ENCODE measurements around the gene COG2. TPM values are rescaled to one million over a fixed set of nuclear protein-coding genes. Genes with fewer than 3 reads are reported as not detected.

COG2 gene
- total and polyA plus RNA-seq, 2 of the 13 experiments (the other 11 are each of a cell fraction or from before 2014, with no cell fraction given): 16.8 to 36.3 TPM

- TF ChIP-seq RNF219 (CRISPR knock-in tag; IDR thresholded peaks at IDR 0.05) (no peak), ELF4 (CRISPR knock-in tag; IDR thresholded peaks at IDR 0.05; ENCODE audit: borderline replicate concordance) (no peak), ASH2L (IDR thresholded peaks at IDR 0.05; ENCODE audit: insufficient read length, low read depth, low read length) (peak; percentile 54), NR3C1 (CRISPR knock-in tag; IDR thresholded peaks at IDR 0.05) (no peak), ZNF660 (CRISPR knock-in tag; IDR thresholded peaks at IDR 0.05; ENCODE audit: borderline replicate concordance, low read depth) (no peak), CBFB (CRISPR knock-in tag; IDR thresholded peaks at IDR 0.05) (no peak), MAFK (conservative IDR thresholded peaks at IDR 0.05 in 1 of 2, IDR thresholded peaks at IDR 0.05 in 1 of 2; ENCODE audit: low read length in 2 of 2) (no peak), MEF2D (CRISPR knock-in tag; IDR thresholded peaks at IDR 0.05) (no peak), SMAD9 (CRISPR knock-in tag; IDR thresholded peaks at IDR 0.05) (no peak), ZNF256 (CRISPR knock-in tag; conservative IDR thresholded peaks at IDR 0.05) (no peak), HNF4A (CRISPR knock-in tag; IDR thresholded peaks at IDR 0.05) (peak; percentile 89), ZSCAN20 (CRISPR knock-in tag; IDR thresholded peaks at IDR 0.05; ENCODE audit: borderline replicate concordance) (no peak), HIVEP1 (CRISPR knock-in tag; IDR thresholded peaks at IDR 0.05) (no peak), HINFP (CRISPR knock-in tag; IDR thresholded peaks at IDR 0.05; ENCODE audit: low read depth) (no peak), ZNF766 (CRISPR knock-in tag; IDR thresholded peaks at IDR 0.05; ENCODE audit: borderline replicate concordance) (no peak), HMG20B (CRISPR knock-in tag; conservative IDR thresholded peaks at IDR 0.05) (no peak; the same call in 1 of the 2 replicates), ONECUT2 (CRISPR knock-in tag; IDR thresholded peaks at IDR 0.05) (no peak), ZNF280B (CRISPR knock-in tag; IDR thresholded peaks at IDR 0.05; ENCODE audit: borderline replicate concordance) (no peak), CBX5 (CRISPR knock-in tag; IDR thresholded peaks at IDR 0.05; ENCODE audit: borderline replicate concordance) (no peak), TFDP2 (CRISPR knock-in tag; IDR thresholded peaks at IDR 0.05) (peak; percentile 40; the same call in 1 of the 2 replicates)
- TF ChIP-seq, protein P1, sequence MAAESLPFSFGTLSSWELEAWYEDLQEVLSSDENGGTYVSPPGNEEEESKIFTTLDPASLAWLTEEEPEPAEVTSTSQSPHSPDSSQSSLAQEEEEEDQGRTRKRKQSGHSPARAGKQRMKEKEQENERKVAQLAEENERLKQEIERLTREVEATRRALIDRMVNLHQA (CRISPR knock-in tag; IDR thresholded peaks at IDR 0.05): 0 out of 2 replicates have a peak, but pooled peaks have one; percentile 27
- TF ChIP-seq, protein P2, sequence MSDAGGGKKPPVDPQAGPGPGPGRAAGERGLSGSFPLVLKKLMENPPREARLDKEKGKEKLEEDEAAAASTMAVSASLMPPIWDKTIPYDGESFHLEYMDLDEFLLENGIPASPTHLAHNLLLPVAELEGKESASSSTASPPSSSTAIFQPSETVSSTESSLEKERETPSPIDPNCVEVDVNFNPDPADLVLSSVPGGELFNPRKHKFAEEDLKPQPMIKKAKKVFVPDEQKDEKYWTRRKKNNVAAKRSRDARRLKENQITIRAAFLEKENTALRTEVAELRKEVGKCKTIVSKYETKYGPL (CRISPR knock-in tag; IDR thresholded peaks at IDR 0.05): no peak
Measured at GRCh38 chr1:230725256-230726012, 83.2 kb downstream of the COG2 start (continued).
